Measurements from ENCODE around the gene GGTLC2. TPM values are rescaled to one million over a fixed set of nuclear protein-coding genes. Genes with fewer than 3 reads are reported as not detected.

The GGTLC2 gene
- total RNA-seq, 1 donor: not detected

DNA sequence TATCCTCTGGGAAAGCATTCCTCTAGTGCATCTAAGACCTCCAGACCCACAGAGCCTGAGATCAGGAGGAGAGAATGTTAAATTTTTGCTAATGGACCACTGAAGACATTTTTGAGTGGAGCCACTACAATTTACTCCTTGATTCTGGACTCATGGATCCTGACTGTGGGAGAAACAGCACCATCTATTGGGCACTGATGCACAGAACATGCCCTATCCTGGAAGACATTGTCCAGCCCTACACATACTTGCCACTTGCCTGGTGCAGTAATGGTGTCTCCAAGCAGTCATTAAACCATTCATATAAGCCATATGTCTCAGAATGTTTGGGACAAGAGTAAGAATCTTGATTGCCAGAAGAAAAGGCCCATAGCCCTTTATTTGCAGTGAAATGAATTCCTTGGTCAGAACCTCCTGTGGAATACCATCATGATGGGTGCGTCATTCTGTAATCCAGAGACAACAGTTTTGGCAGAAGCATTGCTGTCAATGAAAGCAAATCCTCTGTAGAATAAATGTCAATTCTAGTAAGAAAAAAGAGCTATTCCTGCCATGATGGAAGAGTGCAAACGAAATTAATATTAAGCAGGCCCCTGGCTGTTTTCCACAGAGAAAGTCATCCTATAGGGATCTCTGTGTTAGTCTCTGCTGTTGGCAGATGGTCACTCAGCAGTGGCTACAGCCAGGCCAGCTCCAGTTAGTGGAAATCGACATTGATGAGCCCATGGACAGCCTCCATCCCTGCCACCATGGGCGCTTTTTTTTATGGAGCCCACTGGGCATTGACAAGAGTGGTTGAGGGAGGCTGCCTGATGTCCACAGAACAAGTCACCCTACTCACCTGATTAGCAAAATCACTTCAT is 43.5 kb downstream of the GGTLC2 start:
- H3K4me3 ChIP-seq (ENCODE audit: low read depth, low read length): no peak overlapping the region
- DNase-seq (ENCODE audit: low read depth): peak; percentile 71
- TF ChIP-seq, protein P1, sequence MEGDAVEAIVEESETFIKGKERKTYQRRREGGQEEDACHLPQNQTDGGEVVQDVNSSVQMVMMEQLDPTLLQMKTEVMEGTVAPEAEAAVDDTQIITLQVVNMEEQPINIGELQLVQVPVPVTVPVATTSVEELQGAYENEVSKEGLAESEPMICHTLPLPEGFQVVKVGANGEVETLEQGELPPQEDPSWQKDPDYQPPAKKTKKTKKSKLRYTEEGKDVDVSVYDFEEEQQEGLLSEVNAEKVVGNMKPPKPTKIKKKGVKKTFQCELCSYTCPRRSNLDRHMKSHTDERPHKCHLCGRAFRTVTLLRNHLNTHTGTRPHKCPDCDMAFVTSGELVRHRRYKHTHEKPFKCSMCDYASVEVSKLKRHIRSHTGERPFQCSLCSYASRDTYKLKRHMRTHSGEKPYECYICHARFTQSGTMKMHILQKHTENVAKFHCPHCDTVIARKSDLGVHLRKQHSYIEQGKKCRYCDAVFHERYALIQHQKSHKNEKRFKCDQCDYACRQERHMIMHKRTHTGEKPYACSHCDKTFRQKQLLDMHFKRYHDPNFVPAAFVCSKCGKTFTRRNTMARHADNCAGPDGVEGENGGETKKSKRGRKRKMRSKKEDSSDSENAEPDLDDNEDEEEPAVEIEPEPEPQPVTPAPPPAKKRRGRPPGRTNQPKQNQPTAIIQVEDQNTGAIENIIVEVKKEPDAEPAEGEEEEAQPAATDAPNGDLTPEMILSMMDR (IDR thresholded peaks at IDR 0.05; ENCODE audit: insufficient read depth, low read length): peak; percentile 91

DNA sequence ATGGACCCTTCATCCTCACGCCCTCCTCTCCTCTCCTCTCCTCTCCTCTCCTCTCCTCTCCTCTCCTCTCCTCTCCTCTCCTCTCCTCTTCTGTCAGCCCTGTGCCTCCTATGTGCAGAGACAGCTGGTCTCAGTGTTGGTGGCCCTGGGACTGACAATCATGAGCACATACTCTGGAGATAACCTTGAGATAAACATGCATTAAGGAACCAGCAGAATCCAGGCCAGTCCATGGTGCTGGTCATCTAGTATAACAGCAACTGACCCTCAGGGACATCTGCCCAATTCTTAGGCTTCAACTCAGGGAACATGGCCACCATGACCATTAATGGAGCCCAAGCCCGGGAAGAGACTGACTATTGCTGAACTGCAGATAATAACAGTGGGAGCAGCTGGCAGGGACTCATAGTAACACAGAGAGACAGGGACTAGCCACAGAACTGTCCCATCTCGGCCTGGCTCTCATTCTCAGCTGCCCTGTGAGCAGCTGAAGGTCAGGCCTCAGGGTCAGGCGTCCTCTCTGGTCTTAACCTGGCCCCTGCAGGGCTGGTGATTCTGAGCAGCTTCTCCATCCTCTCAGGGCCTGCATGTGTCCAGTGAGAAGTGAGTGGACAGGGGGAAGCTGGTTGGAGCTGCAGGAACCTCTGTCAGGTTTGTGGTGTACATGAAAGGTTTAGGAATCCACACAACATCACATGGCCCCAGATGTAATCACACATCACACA is 45.4 kb downstream of the GGTLC2 start:
- H3K4me3 ChIP-seq (ENCODE audit: low read depth, low read length): no peak overlapping the region
- TF ChIP-seq, protein P1 (IDR thresholded peaks at IDR 0.05; ENCODE audit: insufficient read depth, low read length): no peak
- no peak for DNase-seq (ENCODE audit: low read depth)

GRCh38 chr22:22691055-22691454 is 46.6 kb downstream of the GGTLC2 start:
- TF ChIP-seq, protein P1 (IDR thresholded peaks at IDR 0.05; ENCODE audit: insufficient read depth, low read length): no peak
- DNase-seq (ENCODE audit: low read depth): no peak
- H3K4me3 ChIP-seq (ENCODE audit: low read depth, low read length): no peak overlapping the region

- TF ChIP-seq, protein P1 (IDR thresholded peaks at IDR 0.05; ENCODE audit: insufficient read depth, low read length): no peak
- H3K4me3 ChIP-seq (ENCODE audit: low read depth, low read length): no peak overlapping the region
- DNase-seq (ENCODE audit: low read depth): peak; percentile 18
These were observed 47.6 kb downstream of the GGTLC2 start for GRCh38 chr22:22691716-22692701.

GRCh38 chr22:22692707-22693530 is 48.5 kb downstream of the GGTLC2 start:
- DNase-seq (ENCODE audit: low read depth): peak; percentile 57
- H3K4me3 ChIP-seq (ENCODE audit: low read depth, low read length): no peak overlapping the region
- TF ChIP-seq, protein P1 (IDR thresholded peaks at IDR 0.05; ENCODE audit: insufficient read depth, low read length): peak; percentile 35
